Measurements from ENCODE around the gene ATIC.

DNA sequence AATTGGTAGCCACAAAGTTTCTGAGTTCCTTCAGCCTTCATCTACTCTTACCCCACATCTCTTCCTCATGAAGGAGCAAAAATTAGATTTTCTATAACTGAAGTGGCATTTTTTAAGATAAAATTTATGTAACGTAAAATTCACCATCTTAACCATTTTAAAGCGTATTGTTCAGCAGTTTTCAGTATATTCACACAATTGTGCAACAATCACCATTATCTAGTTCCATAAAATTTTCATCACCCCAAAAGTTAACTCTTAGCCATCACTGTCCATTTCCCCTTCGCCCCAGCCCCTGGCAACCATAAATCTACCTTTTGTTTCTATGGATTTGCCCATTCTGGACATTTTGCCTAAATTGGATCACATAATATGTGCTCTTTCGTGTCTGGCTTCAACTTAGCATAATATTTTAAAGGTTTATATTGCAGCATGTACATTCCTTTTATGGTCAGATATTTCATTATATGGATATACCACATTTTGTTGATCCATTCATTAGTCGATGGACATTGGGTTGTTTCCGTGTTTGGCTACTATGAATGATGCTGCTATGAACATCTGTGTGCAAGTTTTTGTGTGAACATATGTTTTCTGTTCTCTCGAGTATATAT lies 44.6 kb downstream of the ATIC start:
- TF ChIP-seq, protein P1, sequence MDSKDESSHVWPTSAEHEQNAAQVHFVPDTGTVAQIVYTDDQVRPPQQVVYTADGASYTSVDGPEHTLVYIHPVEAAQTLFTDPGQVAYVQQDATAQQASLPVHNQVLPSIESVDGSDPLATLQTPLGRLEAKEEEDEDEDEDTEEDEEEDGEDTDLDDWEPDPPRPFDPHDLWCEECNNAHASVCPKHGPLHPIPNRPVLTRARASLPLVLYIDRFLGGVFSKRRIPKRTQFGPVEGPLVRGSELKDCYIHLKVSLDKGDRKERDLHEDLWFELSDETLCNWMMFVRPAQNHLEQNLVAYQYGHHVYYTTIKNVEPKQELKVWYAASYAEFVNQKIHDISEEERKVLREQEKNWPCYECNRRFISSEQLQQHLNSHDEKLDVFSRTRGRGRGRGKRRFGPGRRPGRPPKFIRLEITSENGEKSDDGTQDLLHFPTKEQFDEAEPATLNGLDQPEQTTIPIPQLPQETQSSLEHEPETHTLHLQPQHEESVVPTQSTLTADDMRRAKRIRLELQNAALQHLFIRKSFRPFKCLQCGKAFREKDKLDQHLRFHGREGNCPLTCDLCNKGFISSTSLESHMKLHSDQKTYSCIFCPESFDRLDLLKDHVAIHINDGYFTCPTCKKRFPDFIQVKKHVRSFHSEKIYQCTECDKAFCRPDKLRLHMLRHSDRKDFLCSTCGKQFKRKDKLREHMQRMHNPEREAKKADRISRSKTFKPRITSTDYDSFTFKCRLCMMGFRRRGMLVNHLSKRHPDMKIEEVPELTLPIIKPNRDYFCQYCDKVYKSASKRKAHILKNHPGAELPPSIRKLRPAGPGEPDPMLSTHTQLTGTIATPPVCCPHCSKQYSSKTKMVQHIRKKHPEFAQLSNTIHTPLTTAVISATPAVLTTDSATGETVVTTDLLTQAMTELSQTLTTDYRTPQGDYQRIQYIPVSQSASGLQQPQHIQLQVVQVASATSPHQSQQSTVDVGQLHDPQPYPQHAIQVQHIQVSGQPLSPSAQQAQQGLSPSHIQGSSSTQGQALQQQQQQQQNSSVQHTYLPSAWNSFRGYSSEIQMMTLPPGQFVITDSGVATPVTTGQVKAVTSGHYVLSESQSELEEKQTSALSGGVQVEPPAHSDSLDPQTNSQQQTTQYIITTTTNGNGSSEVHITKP (tag by site-specific recombination; IDR thresholded peaks at IDR 0.05) = no peak
- TF ChIP-seq, protein P2, sequence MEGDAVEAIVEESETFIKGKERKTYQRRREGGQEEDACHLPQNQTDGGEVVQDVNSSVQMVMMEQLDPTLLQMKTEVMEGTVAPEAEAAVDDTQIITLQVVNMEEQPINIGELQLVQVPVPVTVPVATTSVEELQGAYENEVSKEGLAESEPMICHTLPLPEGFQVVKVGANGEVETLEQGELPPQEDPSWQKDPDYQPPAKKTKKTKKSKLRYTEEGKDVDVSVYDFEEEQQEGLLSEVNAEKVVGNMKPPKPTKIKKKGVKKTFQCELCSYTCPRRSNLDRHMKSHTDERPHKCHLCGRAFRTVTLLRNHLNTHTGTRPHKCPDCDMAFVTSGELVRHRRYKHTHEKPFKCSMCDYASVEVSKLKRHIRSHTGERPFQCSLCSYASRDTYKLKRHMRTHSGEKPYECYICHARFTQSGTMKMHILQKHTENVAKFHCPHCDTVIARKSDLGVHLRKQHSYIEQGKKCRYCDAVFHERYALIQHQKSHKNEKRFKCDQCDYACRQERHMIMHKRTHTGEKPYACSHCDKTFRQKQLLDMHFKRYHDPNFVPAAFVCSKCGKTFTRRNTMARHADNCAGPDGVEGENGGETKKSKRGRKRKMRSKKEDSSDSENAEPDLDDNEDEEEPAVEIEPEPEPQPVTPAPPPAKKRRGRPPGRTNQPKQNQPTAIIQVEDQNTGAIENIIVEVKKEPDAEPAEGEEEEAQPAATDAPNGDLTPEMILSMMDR (tag by site-specific recombination; IDR thresholded peaks at IDR 0.05) = no peak
- TF ChIP-seq ZNF521 (tag by site-specific recombination; IDR thresholded peaks at IDR 0.05) (no peak), ZNF561 (tag by site-specific recombination; IDR thresholded peaks at IDR 0.05; ENCODE audit: borderline replicate concordance) (no peak)
